ENCODE results near the gene S100PBP. TPM values are rescaled to one million over a fixed set of nuclear protein-coding genes. Genes with fewer than 3 reads are reported as not detected.

The S100PBP gene
- total and polyA plus RNA-seq, 9 of the 15 experiments (the other 6 are each of a cell fraction or from before 2014, with no cell fraction given): 22.9 to 60.2 (median 32.9) TPM

DNA sequence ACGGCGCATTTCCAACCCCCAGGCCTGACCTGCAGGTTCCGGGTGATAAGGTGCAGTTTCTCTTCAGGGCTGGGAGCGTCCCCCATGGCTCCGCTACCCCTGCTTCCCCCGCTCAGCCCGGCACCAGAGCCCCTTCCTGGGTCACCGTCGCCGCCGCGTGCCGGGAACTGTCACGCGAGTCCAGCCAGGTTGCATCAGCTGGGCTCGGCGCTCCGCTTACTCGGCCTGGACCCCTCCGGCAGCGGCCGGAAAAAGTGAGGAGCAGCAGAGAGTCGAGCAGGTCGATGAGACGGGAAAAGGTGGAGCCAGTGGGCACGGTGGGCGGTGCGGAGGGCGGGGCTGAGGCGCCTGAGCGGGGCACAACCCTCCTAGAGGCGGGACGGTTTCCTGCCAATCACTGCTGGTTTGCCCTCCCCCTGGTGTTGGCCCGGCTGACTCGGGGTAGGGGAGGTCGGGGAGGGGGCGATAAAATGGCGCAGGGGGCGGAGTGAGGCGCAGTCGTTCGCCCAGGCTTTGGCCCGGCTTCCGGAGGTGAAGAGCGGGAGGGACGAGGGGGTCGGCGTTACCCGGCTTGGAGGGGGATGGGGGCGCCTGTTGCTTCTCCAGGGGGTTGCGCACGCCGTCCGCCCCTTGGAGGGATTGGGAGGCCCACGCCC, at the start of gene S100PBP, which contains the start of gene YARS1 (continued):
- TF ChIP-seq CHD2 (IDR thresholded peaks at IDR 0.05; ENCODE audit: low read depth, low read length): peak; percentile 62; the same call in 1 of the 2 replicates
- 0 out of 2 replicates have a peak, but pooled peaks have one; percentile 31 for TF ChIP-seq SMARCC2 (IDR thresholded peaks at IDR 0.05; ENCODE audit: low read depth)
- no peak for TF ChIP-seq GABPB2 (CRISPR knock-in tag; conservative IDR thresholded peaks at IDR 0.05)
- peak; percentile 100 for TF ChIP-seq EP400 (IDR thresholded peaks at IDR 0.05)
- peak; percentile 88 for TF ChIP-seq POLR2AphosphoS5 (IDR thresholded peaks at IDR 0.05; ENCODE audit: control insufficient read depth, insufficient read depth, low read depth, low read length)
- TF ChIP-seq, protein P1, sequence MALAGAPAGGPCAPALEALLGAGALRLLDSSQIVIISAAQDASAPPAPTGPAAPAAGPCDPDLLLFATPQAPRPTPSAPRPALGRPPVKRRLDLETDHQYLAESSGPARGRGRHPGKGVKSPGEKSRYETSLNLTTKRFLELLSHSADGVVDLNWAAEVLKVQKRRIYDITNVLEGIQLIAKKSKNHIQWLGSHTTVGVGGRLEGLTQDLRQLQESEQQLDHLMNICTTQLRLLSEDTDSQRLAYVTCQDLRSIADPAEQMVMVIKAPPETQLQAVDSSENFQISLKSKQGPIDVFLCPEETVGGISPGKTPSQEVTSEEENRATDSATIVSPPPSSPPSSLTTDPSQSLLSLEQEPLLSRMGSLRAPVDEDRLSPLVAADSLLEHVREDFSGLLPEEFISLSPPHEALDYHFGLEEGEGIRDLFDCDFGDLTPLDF (CRISPR knock-in tag; IDR thresholded peaks at IDR 0.05): peak; percentile 97
- peak; percentile 90 for TF ChIP-seq ELF2 (CRISPR knock-in tag; IDR thresholded peaks at IDR 0.05)
- no peak for TF ChIP-seq ZKSCAN8 (CRISPR knock-in tag; IDR thresholded peaks at IDR 0.05)
- TF ChIP-seq, protein P2, sequence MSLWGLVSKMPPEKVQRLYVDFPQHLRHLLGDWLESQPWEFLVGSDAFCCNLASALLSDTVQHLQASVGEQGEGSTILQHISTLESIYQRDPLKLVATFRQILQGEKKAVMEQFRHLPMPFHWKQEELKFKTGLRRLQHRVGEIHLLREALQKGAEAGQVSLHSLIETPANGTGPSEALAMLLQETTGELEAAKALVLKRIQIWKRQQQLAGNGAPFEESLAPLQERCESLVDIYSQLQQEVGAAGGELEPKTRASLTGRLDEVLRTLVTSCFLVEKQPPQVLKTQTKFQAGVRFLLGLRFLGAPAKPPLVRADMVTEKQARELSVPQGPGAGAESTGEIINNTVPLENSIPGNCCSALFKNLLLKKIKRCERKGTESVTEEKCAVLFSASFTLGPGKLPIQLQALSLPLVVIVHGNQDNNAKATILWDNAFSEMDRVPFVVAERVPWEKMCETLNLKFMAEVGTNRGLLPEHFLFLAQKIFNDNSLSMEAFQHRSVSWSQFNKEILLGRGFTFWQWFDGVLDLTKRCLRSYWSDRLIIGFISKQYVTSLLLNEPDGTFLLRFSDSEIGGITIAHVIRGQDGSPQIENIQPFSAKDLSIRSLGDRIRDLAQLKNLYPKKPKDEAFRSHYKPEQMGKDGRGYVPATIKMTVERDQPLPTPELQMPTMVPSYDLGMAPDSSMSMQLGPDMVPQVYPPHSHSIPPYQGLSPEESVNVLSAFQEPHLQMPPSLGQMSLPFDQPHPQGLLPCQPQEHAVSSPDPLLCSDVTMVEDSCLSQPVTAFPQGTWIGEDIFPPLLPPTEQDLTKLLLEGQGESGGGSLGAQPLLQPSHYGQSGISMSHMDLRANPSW (CRISPR knock-in tag; IDR thresholded peaks at IDR 0.05): peak; percentile 96; the same call in 1 of the 2 replicates
- TF ChIP-seq, protein P3, sequence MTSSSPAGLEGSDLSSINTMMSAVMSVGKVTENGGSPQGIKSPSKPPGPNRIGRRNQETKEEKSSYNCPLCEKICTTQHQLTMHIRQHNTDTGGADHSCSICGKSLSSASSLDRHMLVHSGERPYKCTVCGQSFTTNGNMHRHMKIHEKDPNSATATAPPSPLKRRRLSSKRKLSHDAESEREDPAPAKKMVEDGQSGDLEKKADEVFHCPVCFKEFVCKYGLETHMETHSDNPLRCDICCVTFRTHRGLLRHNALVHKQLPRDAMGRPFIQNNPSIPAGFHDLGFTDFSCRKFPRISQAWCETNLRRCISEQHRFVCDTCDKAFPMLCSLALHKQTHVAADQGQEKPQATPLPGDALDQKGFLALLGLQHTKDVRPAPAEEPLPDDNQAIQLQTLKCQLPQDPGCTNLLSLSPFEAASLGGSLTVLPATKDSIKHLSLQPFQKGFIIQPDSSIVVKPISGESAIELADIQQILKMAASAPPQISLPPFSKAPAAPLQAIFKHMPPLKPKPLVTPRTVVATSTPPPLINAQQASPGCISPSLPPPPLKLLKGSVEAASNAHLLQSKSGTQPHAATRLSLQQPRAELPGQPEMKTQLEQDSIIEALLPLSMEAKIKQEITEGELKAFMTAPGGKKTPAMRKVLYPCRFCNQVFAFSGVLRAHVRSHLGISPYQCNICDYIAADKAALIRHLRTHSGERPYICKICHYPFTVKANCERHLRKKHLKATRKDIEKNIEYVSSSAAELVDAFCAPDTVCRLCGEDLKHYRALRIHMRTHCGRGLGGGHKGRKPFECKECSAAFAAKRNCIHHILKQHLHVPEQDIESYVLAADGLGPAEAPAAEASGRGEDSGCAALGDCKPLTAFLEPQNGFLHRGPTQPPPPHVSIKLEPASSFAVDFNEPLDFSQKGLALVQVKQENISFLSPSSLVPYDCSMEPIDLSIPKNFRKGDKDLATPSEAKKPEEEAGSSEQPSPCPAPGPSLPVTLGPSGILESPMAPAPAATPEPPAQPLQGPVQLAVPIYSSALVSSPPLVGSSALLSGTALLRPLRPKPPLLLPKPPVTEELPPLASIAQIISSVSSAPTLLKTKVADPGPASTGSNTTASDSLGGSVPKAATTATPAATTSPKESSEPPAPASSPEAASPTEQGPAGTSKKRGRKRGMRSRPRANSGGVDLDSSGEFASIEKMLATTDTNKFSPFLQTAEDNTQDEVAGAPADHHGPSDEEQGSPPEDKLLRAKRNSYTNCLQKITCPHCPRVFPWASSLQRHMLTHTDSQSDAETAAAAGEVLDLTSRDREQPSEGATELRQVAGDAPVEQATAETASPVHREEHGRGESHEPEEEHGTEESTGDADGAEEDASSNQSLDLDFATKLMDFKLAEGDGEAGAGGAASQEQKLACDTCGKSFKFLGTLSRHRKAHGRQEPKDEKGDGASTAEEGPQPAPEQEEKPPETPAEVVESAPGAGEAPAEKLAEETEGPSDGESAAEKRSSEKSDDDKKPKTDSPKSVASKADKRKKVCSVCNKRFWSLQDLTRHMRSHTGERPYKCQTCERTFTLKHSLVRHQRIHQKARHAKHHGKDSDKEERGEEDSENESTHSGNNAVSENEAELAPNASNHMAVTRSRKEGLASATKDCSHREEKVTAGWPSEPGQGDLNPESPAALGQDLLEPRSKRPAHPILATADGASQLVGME (CRISPR knock-in tag; IDR thresholded peaks at IDR 0.05): peak; percentile 71; the same call in 1 of the 2 replicates
- TF ChIP-seq, protein P4, sequence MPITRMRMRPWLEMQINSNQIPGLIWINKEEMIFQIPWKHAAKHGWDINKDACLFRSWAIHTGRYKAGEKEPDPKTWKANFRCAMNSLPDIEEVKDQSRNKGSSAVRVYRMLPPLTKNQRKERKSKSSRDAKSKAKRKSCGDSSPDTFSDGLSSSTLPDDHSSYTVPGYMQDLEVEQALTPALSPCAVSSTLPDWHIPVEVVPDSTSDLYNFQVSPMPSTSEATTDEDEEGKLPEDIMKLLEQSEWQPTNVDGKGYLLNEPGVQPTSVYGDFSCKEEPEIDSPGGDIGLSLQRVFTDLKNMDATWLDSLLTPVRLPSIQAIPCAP (CRISPR knock-in tag; IDR thresholded peaks at IDR 0.05; ENCODE audit: borderline replicate concordance): peak; percentile 19; the same call in 1 of the 2 replicates
- peak; percentile 82 for TF ChIP-seq PRPF4 (IDR thresholded peaks at IDR 0.05; ENCODE audit: insufficient read depth, low read depth, low read length, poor library complexity, severe bottlenecking)
- TF ChIP-seq CREBBP (IDR thresholded peaks at IDR 0.05; ENCODE audit: low read depth, low read length): no peak
- peak; percentile 76; the same call in 1 of the 2 replicates for TF ChIP-seq ZNF431 (CRISPR knock-in tag; IDR thresholded peaks at IDR 0.05)
- TF ChIP-seq FIP1L1 (IDR thresholded peaks at IDR 0.05; ENCODE audit: low read depth, low read length, poor library complexity, severe bottlenecking): peak; percentile 96
- no peak for TF ChIP-seq HNRNPH1 (optimal IDR thresholded peaks at IDR 0.05; ENCODE audit: low read depth, low read length)

Measured in K562 (cell line).